ENCODE data around the gene FLCN. TPM values are rescaled to one million over a fixed set of nuclear protein-coding genes. Genes with fewer than 3 reads are reported as not detected.

The FLCN gene
- total RNA-seq, 1 donor from 2014 or later, result 30.4 TPM

Other genes with a start within 250 kb of the FLCN start
- gene MPRIP, start 194.7 kb downstream of the FLCN start, total RNA-seq, result 141 and 144 TPM in 2 replicates
- 8.5 and 9.1 TPM in 2 replicates for gene PLD6, start 30.8 kb downstream of the FLCN start, total RNA-seq
- gene COPS3, start 44.1 kb upstream of the FLCN start, total RNA-seq, result 102 and 106 TPM in 2 replicates
- 8.1 and 9.5 TPM in 2 replicates for gene NT5M, start 66.2 kb upstream of the FLCN start, total RNA-seq
- gene MED9, start 239.8 kb upstream of the FLCN start, total RNA-seq, result 12.6 and 13.1 TPM in 2 replicates

Data from activated T-helper 2 cell treated with anti-CD3 and anti-CD28 coated beads, Interferon-gamma antibody, Interleukin-2, Interleukin-4, amounts not matched to agents 10 μg/mL and 5 μg/mL and 100 μg/mL, durations not matched to agents 14 hours and 24 hours and 36 hours (primary cell).